Mesenchymal stem cell (in vitro differentiated cells and primary cell): ENCODE results near the gene DDR1. TPM values are rescaled to one million over a fixed set of nuclear protein-coding genes. Genes with fewer than 3 reads are reported as not detected.

Experiments used
- small RNA-seq: library from polyadenylated mRNA; stranded (forward); fragments of <200 nt; extraction: miRNeasy Mini kit (QIAGEN cat#:217004); gene quantifications from one replicate; pipeline ENCODE3, GENCODE V24; 2013; ENCODE audit warnings: low read depth

The DDR1 gene

Small RNAs within 50 kb of the gene (small RNA-seq; reads per million reads assigned to genes)
- not detected for gene RF00019
